HFF-Myc (cell line): ENCODE measurements around the gene CNPY1.

ENCODE experiments used
- DNase-seq: peaks from one replicate; pipeline ENCODE4 v3.0.0-alpha.2; 2011; ENCODE audit warnings: low read depth; ENCODE audit errors: extremely low read depth
- H3K4me3 ChIP-seq: replicated peaks from 2 replicates; pipeline ENCODE4 v1.5.1; 2011; ENCODE audit warnings: low read depth, mild to moderate bottlenecking, control low read depth, low read length
- CTCF ChIP-seq: IDR thresholded peaks from 2 replicates; pipeline ENCODE4 v1.5.1; 2012; ENCODE audit warnings: mild to moderate bottlenecking, low read depth, low read length, control low read depth; ENCODE audit errors: missing control alignments

Gene CNPY1

DNA sequence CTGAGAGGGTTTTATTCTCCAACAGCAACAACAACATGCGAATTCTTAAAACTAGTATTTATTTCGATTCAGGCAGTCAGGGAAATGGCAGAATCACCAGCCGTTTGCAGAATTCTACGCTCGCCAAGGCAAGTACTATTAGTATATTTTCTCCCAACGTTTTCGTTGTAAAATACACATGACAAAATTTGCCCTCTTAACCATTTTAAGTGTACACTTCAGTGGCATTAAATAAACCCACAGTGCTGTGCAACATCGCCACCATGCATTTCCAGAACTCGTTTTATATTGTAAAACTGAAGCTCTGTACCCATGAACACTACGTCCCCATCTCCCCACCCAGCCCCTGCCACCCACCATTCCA is 77.6 kb downstream of the CNPY1 start:
- DNase-seq, result no peak
- TF ChIP-seq CTCF, result no peak
- no peak overlapping the region for H3K4me3 ChIP-seq

- TF ChIP-seq CTCF, result no peak
- DNase-seq, result no peak
- H3K4me3 ChIP-seq, result no peak overlapping the region
These were observed 78.2 kb downstream of the CNPY1 start for GRCh38 chr7:155467846-155468784.

DNA sequence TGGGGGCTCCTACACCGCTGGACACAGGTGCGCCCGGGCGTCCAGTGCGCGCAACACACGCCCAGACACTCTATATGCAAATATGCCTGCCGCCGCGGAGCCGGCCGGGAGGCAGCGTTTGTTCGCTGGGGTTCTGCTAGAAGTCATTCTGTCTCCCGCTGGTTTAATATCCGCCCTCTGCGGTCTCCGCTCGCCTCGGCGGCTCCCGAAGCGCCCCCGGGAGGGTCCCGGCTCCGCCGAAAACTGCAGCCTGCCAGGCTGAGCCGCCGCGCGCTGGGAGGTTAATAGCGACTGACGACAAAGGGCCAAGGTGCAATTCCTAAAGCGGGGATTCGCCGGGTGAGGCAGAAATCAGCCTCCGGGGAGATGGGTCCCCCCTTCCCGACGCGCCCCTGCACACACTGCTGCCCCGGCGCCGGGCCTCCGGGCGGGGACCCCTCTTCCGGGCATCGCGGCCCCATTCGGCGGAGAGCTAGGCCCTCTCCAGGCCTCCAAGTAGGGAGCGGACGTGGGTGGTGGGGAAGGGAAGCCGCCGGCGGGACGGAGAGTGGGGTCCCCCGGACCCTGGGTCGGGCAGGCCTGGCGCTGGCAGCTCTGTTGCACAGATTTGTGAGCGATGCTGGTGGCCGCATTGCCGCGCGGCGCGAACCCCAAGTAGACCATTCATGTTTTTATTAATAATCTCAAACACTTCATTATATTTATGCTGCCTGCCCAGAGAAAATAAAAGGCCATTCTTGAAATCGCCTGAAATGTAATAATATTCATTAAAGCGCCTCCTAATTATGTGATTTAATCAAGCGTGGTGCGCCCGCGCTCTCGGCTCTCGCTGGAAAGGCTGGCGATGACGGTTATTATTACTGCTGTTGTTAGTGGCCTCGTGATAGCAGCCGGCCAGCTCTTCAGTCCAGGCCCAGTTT is 79.3 kb downstream of the CNPY1 start:
- peak; percentile 7 for TF ChIP-seq CTCF
- no peak overlapping the region for H3K4me3 ChIP-seq
- no peak for DNase-seq

DNA sequence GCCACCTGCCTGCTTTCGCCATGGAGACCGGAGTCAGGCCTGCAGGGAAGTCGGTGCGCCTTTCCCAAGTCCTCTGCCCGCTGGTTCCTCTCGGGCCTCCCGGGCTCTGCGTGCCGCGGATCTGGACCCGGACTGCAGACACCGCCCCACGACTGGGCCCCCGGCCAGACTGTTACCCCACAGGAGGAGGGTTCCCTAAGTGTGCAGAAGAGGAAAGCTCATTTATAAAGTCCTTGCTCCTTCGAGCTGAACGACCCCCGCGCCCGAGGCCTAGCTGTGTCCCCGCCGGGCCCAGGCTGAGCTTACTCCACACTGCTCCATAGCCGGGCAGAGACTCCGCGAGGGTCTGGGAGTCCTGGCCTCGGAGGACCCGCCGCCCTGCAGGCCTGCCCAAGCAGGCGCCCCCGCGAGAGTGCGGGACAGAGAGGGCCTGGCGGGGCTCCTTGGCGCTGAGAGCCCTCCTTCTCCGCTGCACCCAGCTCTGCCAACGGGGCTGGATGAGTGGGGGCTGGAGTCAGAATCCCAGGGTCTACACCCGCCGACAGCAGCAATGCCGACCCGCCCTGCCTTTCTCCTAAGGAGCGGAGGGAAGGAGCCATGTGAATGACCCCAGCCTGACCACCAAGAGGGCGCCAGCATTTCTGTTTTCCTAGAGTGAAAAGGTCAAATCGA is 80.1 kb downstream of the CNPY1 start:
- TF ChIP-seq CTCF, result no peak
- no peak for DNase-seq
- H3K4me3 ChIP-seq, result no peak overlapping the region

GRCh38 chr7:155465761-155466141 is 80.6 kb downstream of the CNPY1 start:
- DNase-seq, result no peak
- no peak for TF ChIP-seq CTCF
- H3K4me3 ChIP-seq, result no peak overlapping the region

DNA sequence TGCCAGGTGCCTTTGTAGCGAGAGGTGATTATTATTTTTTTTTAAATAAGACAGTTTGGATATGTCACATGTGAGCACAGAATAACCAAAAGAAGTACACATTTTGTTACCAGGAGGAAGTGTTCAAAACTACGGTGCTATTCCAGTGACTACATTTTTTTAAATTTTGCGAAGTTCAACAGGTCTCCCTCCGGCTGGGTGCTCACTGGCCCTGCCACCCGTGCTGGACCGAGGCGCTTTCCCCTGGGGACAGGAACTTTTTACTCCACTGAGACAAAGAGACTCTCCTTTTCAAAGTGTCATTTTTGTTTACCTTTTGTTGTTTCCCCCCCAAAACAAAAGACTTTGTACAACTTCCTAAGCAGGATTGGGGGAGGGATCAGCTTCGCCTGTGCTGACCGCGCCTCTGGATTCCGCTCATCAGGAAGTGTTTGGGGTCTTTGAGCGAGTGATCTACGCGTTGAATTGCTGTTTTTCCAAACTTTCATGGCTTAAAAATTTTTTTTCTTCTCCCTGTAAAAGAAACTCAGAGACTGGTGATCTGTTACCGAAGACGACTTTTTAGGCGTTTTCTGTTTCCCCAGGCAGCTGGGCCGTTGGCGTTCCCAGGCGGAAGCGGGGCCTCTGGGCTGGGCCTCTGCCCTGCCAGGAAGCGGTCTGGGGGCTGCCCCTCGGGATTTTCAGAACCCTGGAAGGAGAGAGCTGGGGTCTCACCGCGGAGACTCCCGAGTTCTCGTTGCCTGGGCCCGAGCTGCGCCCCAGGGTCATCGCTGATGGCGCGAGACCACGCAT is 81.2 kb downstream of the CNPY1 start:
- no peak for DNase-seq
- TF ChIP-seq CTCF, result no peak
- H3K4me3 ChIP-seq, result no peak overlapping the region
